Astrocyte (in vitro differentiated cells and primary cell): ENCODE measurements around the gene JPH4. TPM values are rescaled to one million over a fixed set of nuclear protein-coding genes. Genes with fewer than 3 reads are reported as not detected.
A peak's percentile ranks its signal among the peaks of the same experiment; 100 is the strongest.

Experiments
- DNase-seq: peaks from one replicate; pipeline ENCODE4 v3.0.0-alpha.2; 2010; ENCODE audit warnings: low read depth
- FAIRE-seq: peaks from 2 replicates; lab custom pipeline; 2011; peaks lifted over from hg19 to GRCh38; lab: Jason Lieb, UNC
- H2AFZ ChIP-seq: 2 replicates; pipeline ENCODE4 v1.6.0; 2012; ENCODE audit warnings: low read depth, low read length, inconsistent platforms
- H3K27ac ChIP-seq: 2 replicates; pipeline ENCODE4 v1.5.1; 2011; ENCODE audit warnings: low read depth, low read length, inconsistent platforms
- H3K27me3 ChIP-seq: 2 replicates; pipeline ENCODE4 v1.6.0; 2011; ENCODE audit warnings: low read length, inconsistent platforms; ENCODE audit not compliant: insufficient read depth
- H3K36me3 ChIP-seq: 2 replicates; pipeline ENCODE4 v1.5.1; 2011; ENCODE audit warnings: low read length, inconsistent platforms; ENCODE audit not compliant: insufficient read depth
- H3K4me1 ChIP-seq: 2 replicates; pipeline ENCODE4 v1.5.1; 2011; ENCODE audit warnings: low read length, inconsistent platforms; ENCODE audit not compliant: insufficient read depth
- H3K4me2 ChIP-seq: 2 replicates; pipeline ENCODE4 v1.6.0; 2012; ENCODE audit warnings: low read length, inconsistent platforms
- H3K4me3 ChIP-seq: 2 replicates; pipeline ENCODE4 v1.5.1; 2011; ENCODE audit warnings: low read depth, mild to moderate bottlenecking, low read length, inconsistent platforms; ENCODE audit not compliant: insufficient read depth
- H3K79me2 ChIP-seq: 2 replicates; pipeline ENCODE4 v1.6.0; 2012; ENCODE audit warnings: mild to moderate bottlenecking, low read length, inconsistent platforms; ENCODE audit not compliant: insufficient read depth
- H3K9ac ChIP-seq: 2 replicates; pipeline ENCODE4 v1.6.0; 2012; ENCODE audit warnings: mild to moderate bottlenecking, low read length, inconsistent platforms
- H3K9me3 ChIP-seq: 2 replicates; pipeline ENCODE4 v1.5.1; 2012; ENCODE audit warnings: low read depth, mild to moderate bottlenecking, low read length, inconsistent platforms; ENCODE audit not compliant: insufficient read depth
- H4K20me1 ChIP-seq: 2 replicates; pipeline ENCODE4 v1.6.0; 2012; ENCODE audit warnings: low read length, inconsistent platforms; ENCODE audit not compliant: insufficient read depth
- H3K27ac Mint-ChIP-seq: one replicate; pipeline ENCODE4 v1.8.0; 2021; ENCODE audit warnings: mild to moderate bottlenecking, mixed read lengths; ENCODE audit not compliant: unreplicated experiment
- H3K27me3 Mint-ChIP-seq: one replicate; pipeline ENCODE4 v1.8.0; 2021; ENCODE audit warnings: low read depth, mixed read lengths; ENCODE audit not compliant: unreplicated experiment
- H3K36me3 Mint-ChIP-seq: one replicate; pipeline ENCODE4 v1.8.0; 2021; ENCODE audit warnings: low read depth, mixed read lengths; ENCODE audit not compliant: unreplicated experiment
- H3K4me1 Mint-ChIP-seq: one replicate; pipeline ENCODE4 v1.8.0; 2021; ENCODE audit warnings: low read depth, mixed read lengths; ENCODE audit not compliant: unreplicated experiment
- H3K4me3 Mint-ChIP-seq: one replicate; pipeline ENCODE4 v1.8.0; 2021; ENCODE audit warnings: mild to moderate bottlenecking, moderate library complexity, mixed read lengths; ENCODE audit not compliant: unreplicated experiment
- H3K9me3 Mint-ChIP-seq: one replicate; pipeline ENCODE4 v1.8.0; 2021; ENCODE audit warnings: mild to moderate bottlenecking, mixed read lengths; ENCODE audit not compliant: unreplicated experiment
- CTCF ChIP-seq: IDR thresholded peaks from 2 replicates; pipeline ENCODE4 v1.5.1; 2011; ENCODE audit warnings: low read depth, mild to moderate bottlenecking, inconsistent platforms, low read length, moderate library complexity; ENCODE audit not compliant: insufficient read depth
- EZH2 ChIP-seq: IDR thresholded peaks from 2 replicates; pipeline ENCODE4 v1.6.1; 2012; ENCODE audit warnings: mild to moderate bottlenecking, low read length, inconsistent platforms; ENCODE audit not compliant: insufficient read depth
- total RNA-seq: library from RNA; stranded (reverse); gene quantifications from 2 replicates; pipeline ENCODE4 v1.2.1, GENCODE V29; 2021

The JPH4 gene
- total RNA-seq, 1 donor from 2014 or later: 1.1 TPM

GRCh38 chr14:23569443-23570151, 9.0 kb downstream of the JPH4 start:
- H2AFZ ChIP-seq: no peak overlapping the region
- no peak overlapping the region for H3K9ac ChIP-seq
- H3K4me1 ChIP-seq: peaks cover 9% of the 10 kb centered on the region
- H3K36me3 Mint-ChIP-seq: no peaks in the 10 kb centered on the region
- no peak overlapping the region for H3K4me3 ChIP-seq
- H3K4me2 ChIP-seq: no peak overlapping the region
- no peaks in the 10 kb centered on the region for H3K36me3 ChIP-seq
- no peak for TF ChIP-seq EZH2
- TF ChIP-seq CTCF: no peak
- FAIRE-seq (no peak), DNase-seq (no peak)
- no peaks in the 10 kb centered on the region for H3K9me3 Mint-ChIP-seq
- no peak overlapping the region for H3K27ac ChIP-seq
- no peaks in the 10 kb centered on the region for H4K20me1 ChIP-seq
- no peak overlapping the region for H3K27ac Mint-ChIP-seq
- H3K9me3 ChIP-seq: no peaks in the 10 kb centered on the region
- H3K4me1 Mint-ChIP-seq: peaks cover 17% of the 10 kb centered on the region
- no peak overlapping the region for H3K4me3 Mint-ChIP-seq
- H3K27me3 Mint-ChIP-seq: peaks cover 12% of the 10 kb centered on the region
- H3K27me3 ChIP-seq: peaks cover 14% of the 10 kb centered on the region
- H3K79me2 ChIP-seq: no peaks in the 10 kb centered on the region

DNA sequence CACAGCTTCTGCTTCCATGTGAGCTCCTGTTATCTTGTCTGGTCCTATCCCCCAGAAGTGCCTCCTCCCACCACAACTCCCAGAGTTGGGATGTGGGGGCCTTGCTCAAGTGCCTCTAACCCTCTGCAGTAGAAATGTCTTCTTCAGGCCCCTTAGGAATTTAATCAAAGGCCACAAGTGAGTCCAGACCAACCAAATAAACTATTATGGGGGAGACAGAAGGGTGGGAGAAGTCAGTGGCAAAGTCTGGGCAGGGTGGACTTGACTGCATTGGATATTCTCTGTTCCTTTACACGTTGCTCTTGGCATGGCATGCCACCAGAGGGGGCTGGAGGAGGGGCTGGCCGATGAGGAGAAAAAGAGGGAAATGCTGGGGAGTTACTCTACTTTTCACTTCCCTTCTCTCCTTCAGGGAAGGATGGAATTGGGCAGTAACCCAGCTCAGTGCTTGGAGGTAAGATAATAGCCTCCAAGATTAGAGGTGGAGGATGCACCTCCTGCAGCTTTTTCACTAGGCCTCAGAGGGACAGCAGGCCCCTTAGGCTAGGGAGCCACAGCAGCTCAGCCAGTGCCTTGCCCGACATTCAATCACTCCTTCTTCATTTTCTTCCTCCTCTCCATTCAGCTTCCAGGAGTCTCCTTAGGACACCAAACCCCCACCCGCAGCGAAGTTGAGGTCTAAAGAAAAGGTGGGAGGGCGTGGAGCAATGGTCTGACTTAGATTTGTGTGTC, 9.8 kb downstream of the JPH4 start:
- Histone ChIP-seq H4K20me1 (no peaks in the 10 kb centered on the region), H3K27ac (no peak overlapping the region), H3K4me3 (no peak overlapping the region), H3K79me2 (no peaks in the 10 kb centered on the region), H3K4me2 (no peak overlapping the region), H3K4me1 (peaks cover 9% of the 10 kb centered on the region), H3K36me3 (no peaks in the 10 kb centered on the region), H3K27me3 (peaks cover 11% of the 10 kb centered on the region), H3K9me3 (no peaks in the 10 kb centered on the region), H3K9ac (no peak overlapping the region), H2AFZ (no peak overlapping the region)
- H3K9me3 Mint-ChIP-seq: no peaks in the 10 kb centered on the region
- H3K4me1 Mint-ChIP-seq: peaks cover 15% of the 10 kb centered on the region
- H3K27ac Mint-ChIP-seq: peak overlapping the region; percentile 66
- TF ChIP-seq CTCF (peak; percentile 11), EZH2 (no peak)
- FAIRE-seq: no peak
- peak overlapping the region; percentile 99 for H3K4me3 Mint-ChIP-seq
- peaks cover 12% of the 10 kb centered on the region for H3K27me3 Mint-ChIP-seq
- H3K36me3 Mint-ChIP-seq: no peaks in the 10 kb centered on the region
- DNase-seq: no peak
